Uterus (tissue), 4 donors: ENCODE results near the gene HAUS2. TPM values are rescaled to one million over a fixed set of nuclear protein-coding genes. Genes with fewer than 3 reads are reported as not detected.

Experiments used
- DNase-seq, 2 donors: peaks; one replicate each; pipeline ENCODE4 v3.0.0-alpha.2; 2019 to 2020
- H3K27ac ChIP-seq, 2 donors: fragments of 200-600 bp; sonication (generic); 1 replicate in 1 of 2; 2 replicates in 1 of 2; pipeline ENCODE4 v1.5.1; 2016 to 2018
- H3K27me3 ChIP-seq, 2 donors: fragments of 200-600 bp; sonication (generic); one replicate each; pipeline ENCODE4 v1.5.1; 2018 to 2019; ENCODE audit warnings: control low read depth in 1 of 2
- H3K36me3 ChIP-seq, 2 donors: fragments of 200-600 bp; sonication (generic); one replicate each; pipeline ENCODE4 v1.5.1; 2019; ENCODE audit warnings: control low read depth in 1 of 2
- H3K4me1 ChIP-seq, 2 donors: fragments of 200-600 bp; sonication (generic); one replicate each; pipeline ENCODE4 v1.5.1; 2018 to 2019; ENCODE audit warnings: control low read depth in 1 of 2
- H3K4me3 ChIP-seq, 2 donors: fragments of 200-600 bp; sonication (generic); 1 replicate in 1 of 2; 2 replicates in 1 of 2; pipeline ENCODE4 v1.5.1; 2018 to 2019; ENCODE audit warnings: mild to moderate bottlenecking in 1 of 2
- H3K9me3 ChIP-seq, 2 donors: fragments of 200-600 bp; sonication (generic); one replicate each; pipeline ENCODE4 v1.5.1; 2019; ENCODE audit warnings: control low read depth in 1 of 2
- POLR2A ChIP-seq, 2 donors: fragments of 450-650 bp; IDR thresholded peaks; one replicate each; pipeline ENCODE4 v1.6.1; 2016; ENCODE audit warnings: antibody characterized with exemption in 2 of 2, mild to moderate bottlenecking in 1 of 2, moderate library complexity in 1 of 2
- intact Hi-C: fragments of 100-400 bp; cut with DNase I; formaldehyde crosslinking; loops from one replicate; pipeline ENCODE4 v1.15.1; 2023; ENCODE audit warnings: low total_unique reads
- total RNA-seq, 4 donors: library from RNA; depleted of rRNA in 3 of 4; stranded (reverse); fragments of >200 nt in 3 of 4; gene quantifications; one replicate each; pipeline versions ENCODE4 v1.1.0 to v1.2.4, GENCODE V29; 2014 to 2023
- TF ChIP-seq, protein P1 (sequence below), 4 experiments: fragments of 200-600 bp in 2 of 4; fragments of 450-650 bp in 2 of 4; sonication (generic) in 2 of 4; IDR thresholded peaks; one replicate each; pipeline ENCODE4 v1.5.1; 2016 to 2019; ENCODE audit warnings: antibody characterized with exemption in 4 of 4, mild to moderate bottlenecking in 2 of 4, moderate library complexity in 1 of 4
- donor health status: DM: yes; HTN: yes; CAD: no.

The HAUS2 gene
- total RNA-seq, 4 donors from 2014 or later, result 3.5 to 28.1 (median 14.6) TPM

DNA sequence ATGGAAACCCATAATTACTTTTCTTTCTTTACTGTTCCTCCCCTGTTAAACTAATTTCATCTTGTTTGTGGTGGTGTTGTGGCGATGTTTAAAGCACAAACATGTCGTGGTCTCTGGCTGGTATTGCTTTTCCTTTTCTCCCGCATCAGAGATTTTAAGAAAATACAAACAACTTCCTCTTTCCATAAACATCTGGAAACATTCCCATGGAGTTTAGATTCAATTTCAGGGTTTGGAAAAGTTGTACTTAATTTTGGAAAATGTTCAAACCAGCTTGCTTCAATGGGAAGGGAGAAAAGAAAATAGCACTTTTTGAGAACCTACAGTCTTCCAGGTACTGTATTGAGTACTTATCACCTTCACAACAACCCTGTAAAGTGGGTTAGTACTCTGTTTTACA lies 57.2 kb downstream of the HAUS2 start:
- TF ChIP-seq, protein P1, sequence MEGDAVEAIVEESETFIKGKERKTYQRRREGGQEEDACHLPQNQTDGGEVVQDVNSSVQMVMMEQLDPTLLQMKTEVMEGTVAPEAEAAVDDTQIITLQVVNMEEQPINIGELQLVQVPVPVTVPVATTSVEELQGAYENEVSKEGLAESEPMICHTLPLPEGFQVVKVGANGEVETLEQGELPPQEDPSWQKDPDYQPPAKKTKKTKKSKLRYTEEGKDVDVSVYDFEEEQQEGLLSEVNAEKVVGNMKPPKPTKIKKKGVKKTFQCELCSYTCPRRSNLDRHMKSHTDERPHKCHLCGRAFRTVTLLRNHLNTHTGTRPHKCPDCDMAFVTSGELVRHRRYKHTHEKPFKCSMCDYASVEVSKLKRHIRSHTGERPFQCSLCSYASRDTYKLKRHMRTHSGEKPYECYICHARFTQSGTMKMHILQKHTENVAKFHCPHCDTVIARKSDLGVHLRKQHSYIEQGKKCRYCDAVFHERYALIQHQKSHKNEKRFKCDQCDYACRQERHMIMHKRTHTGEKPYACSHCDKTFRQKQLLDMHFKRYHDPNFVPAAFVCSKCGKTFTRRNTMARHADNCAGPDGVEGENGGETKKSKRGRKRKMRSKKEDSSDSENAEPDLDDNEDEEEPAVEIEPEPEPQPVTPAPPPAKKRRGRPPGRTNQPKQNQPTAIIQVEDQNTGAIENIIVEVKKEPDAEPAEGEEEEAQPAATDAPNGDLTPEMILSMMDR (IDR thresholded peaks at IDR 0.05), result no peak
- no peak for TF ChIP-seq POLR2A (IDR thresholded peaks at IDR 0.05)
- Histone ChIP-seq H3K27ac (peak overlapping the region; percentile 65 to 79), H3K36me3 (no peaks in the 10 kb centered on the region), H3K4me3 (no peak overlapping the region), H3K27me3 (no peaks in the 10 kb centered on the region), H3K9me3 (no peaks in the 10 kb centered on the region), H3K4me1 (peaks cover 0 to 7% of the 10 kb centered on the region in 2 donors)
- intact Hi-C loops, result no loop called here
- no peak for DNase-seq

DNA sequence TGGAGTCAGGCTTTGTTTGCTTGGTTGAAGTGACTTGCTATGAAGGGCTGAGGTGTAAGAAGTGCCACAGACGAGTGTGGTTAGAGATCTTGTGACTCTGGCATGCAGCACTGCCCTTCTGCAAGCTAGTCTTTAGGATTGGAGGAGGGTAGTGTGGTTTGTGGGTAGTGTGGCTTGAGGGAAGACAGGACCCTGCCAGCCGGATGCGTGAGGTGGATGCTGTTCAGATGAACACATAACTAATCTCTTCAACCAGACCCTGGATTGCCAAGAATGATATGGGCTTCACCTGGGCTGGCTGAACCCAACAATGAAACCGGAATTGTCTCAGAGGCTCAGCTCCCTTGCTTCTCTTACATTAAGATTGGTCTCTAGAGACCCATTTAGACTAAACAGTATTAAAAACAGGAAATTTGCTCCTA lies 59.5 kb downstream of the HAUS2 start:
- peak overlapping the region in 1 of 2 donors; percentile 43 for H3K27ac ChIP-seq
- intact Hi-C loops, result no loop called here
- no peak for DNase-seq
- H3K4me3 ChIP-seq, result no peak overlapping the region
- no peaks in the 10 kb centered on the region for H3K27me3 ChIP-seq
- peaks cover 0 to 7% of the 10 kb centered on the region in 2 donors for H3K4me1 ChIP-seq
- H3K9me3 ChIP-seq, result no peaks in the 10 kb centered on the region
- TF ChIP-seq, protein P1 (IDR thresholded peaks at IDR 0.05), result no peak
- no peaks in the 10 kb centered on the region for H3K36me3 ChIP-seq

DNA sequence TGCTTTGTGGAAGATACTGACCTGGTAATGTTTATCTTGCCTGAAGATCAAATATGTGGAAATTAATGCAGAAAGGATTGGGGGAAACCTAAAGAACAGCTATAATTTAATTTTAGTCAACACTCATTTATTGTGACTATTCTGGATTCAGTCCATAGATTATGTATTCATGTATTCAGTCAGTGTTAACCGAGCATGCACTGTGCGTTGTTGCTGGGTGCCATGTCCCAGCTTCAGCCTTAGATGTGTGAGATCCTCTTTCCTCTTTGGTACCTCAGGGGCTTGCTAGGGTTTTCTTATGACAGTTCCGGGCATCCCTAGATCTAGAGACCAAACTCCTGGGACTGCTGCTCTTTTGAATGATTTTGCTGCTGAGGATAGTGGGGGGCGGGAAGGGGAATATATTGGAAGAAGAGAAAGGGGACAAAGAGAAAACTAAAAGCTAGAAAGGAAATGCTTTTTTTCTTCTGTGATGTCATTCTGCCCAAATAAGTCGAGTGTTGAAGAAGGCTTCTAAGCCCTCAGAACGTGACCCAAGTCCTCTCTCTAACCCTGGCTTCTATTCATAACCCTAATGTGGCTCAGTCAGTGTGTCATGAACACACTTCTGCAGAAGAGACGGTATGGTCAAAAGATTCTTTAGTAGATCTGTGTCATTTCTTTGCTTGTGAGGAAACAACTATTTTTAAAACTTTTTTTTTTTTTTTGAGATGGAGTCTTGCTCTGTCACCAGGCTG lies 60.3 kb downstream of the HAUS2 start:
- no peaks in the 10 kb centered on the region for H3K27me3 ChIP-seq
- no peaks in the 10 kb centered on the region for H3K36me3 ChIP-seq
- no peak overlapping the region for H3K4me3 ChIP-seq
- H3K4me1 ChIP-seq, result peaks cover 0 to 7% of the 10 kb centered on the region in 2 donors
- peak overlapping the region in 1 of 2 donors; percentile 43 for H3K27ac ChIP-seq
- H3K9me3 ChIP-seq, result no peaks in the 10 kb centered on the region
- DNase-seq, result no peak
- intact Hi-C loops, result no loop called here
- TF ChIP-seq POLR2A (IDR thresholded peaks at IDR 0.05), result no peak
- TF ChIP-seq, protein P1 (IDR thresholded peaks at IDR 0.05), result no peak

DNA sequence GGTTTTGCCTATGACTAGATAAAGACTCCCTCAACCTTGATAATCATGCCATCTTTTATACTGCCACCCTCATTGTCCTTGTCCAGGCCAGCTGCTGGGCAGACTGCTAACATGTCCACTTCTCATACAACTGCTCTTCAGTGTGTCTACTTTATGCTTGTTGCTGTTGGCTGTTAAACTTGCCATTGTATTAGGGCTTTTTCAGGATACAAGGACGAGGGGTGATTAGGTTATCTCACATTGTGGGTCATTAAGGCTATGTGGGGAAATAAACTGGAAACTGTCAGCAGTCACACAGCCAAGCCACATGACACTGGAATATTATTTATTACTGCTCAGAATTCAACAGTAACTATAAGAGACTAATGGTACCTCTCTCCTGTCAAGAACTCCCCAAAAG lies 62.9 kb downstream of the HAUS2 start:
- no peak overlapping the region for H3K27ac ChIP-seq
- H3K27me3 ChIP-seq, result no peaks in the 10 kb centered on the region
- intact Hi-C loops, result no loop called here
- no peak overlapping the region for H3K4me3 ChIP-seq
- H3K9me3 ChIP-seq, result no peaks in the 10 kb centered on the region
- no peaks in the 10 kb centered on the region for H3K4me1 ChIP-seq
- DNase-seq, result no peak
- TF ChIP-seq POLR2A (IDR thresholded peaks at IDR 0.05), result no peak
- TF ChIP-seq, protein P1 (IDR thresholded peaks at IDR 0.05), result no peak
- no peaks in the 10 kb centered on the region for H3K36me3 ChIP-seq

DNA sequence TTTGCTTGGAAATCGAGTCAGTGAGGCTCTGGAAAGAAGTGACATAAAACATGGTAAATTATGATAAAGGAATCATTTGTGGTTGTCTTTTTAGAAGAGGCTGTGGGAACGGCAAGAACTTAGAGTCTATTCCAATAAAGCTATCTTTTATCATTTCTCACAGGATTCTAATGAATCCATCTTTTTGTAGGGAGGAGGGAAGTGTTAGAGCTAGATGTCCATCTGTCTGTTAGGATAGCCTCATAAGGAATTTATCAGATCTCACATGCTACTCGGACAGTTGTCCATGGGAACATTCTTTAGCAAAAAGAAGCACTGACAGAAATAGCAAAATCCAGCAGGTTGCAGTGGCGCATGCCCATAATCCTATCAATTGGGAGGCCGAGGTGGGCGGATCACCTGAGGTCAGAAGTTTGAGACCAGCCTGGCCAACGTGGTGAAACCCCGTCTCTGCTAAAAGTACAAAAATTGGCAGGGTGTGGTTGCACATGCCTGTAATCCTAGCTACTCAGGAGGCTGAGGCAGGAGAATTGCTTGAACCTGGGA lies 63.8 kb downstream of the HAUS2 start:
- Histone ChIP-seq H3K27me3 (no peaks in the 10 kb centered on the region), H3K4me1 (no peaks in the 10 kb centered on the region), H3K27ac (no peak overlapping the region), H3K9me3 (no peaks in the 10 kb centered on the region), H3K36me3 (no peaks in the 10 kb centered on the region), H3K4me3 (no peak overlapping the region)
- no peak for DNase-seq
- TF ChIP-seq POLR2A (IDR thresholded peaks at IDR 0.05), result no peak
- TF ChIP-seq, protein P1 (IDR thresholded peaks at IDR 0.05), result no peak
- intact Hi-C loops, result no loop called here
